ENCODE results near the gene ABR. TPM values are rescaled to one million over a fixed set of nuclear protein-coding genes. Genes with fewer than 3 reads are reported as not detected.

Gene ABR
- total RNA-seq, 6 experiments from 2014 or later, result 49.3 to 58.4 (median 54.4) TPM

DNA sequence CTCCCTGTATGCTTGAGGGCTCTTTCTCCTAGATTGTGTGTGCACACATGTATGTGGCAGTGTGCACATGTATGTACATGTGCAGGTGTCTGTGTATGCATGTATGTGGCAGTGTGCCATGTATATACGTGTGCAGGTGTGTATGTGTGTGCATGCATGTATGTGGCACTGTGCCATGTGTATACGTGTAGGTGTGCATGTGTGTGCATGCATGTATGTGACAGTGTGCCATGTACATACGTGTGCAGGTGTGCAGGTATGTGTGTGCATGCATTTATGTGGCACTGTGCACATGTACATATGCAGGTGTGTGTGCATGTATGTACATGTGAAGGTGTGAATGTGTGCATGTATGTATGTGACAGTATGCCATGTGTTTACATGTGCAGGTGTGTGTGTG is 46.5 kb upstream of the ABR start:
- Mint-ChIP-seq H3K36me3 (ENCODE audit: low read depth) (no peaks in the 10 kb centered on the region), H3K9me3 (peaks cover 2% of the 10 kb centered on the region; the same call in 1 of the 2 replicates), H3K27ac (no peak overlapping the region), H3K4me1 (ENCODE audit: low read depth) (0 out of 2 replicates have a peak, but pooled peaks cover 5% of the 10 kb centered on the region), H3K4me3 (no peak overlapping the region), H3K27me3 (ENCODE audit: insufficient read depth) (peaks cover 54% of the 10 kb centered on the region)
- DNase-seq, result no peak
- TF ChIP-seq CTCF (IDR thresholded peaks at IDR 0.05), result no peak

GRCh38 chr17:1224330-1224729 is 44.5 kb upstream of the ABR start:
- Mint-ChIP-seq H3K4me1 (ENCODE audit: low read depth) (0 out of 2 replicates have a peak, but pooled peaks cover 5% of the 10 kb centered on the region), H3K27ac (no peak overlapping the region), H3K9me3 (peaks cover 5% of the 10 kb centered on the region; the same call in 1 of the 2 replicates), H3K36me3 (ENCODE audit: low read depth) (no peaks in the 10 kb centered on the region), H3K4me3 (no peak overlapping the region), H3K27me3 (ENCODE audit: insufficient read depth) (peaks cover 51% of the 10 kb centered on the region)
- DNase-seq, result no peak
- TF ChIP-seq CTCF (IDR thresholded peaks at IDR 0.05), result no peak

DNA sequence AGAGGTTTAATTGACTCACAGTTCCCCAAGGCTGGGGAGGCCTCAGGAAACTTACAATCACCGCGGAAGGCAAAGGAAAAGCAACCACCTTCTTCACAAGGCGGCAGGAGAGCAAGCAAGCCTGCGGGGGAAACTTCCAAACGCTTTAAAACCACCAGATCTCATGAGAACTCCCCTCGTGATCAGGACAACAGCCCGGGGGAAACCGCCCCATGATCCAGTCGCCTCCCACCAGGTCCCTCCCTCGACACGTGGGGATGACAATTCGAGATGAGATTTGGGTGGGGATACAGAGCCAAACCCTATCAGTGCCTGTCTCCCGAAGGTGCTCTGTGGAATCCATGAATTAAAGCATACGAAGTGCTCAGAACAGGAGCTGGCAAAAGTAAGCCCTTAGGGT is 43.9 kb upstream of the ABR start:
- H3K36me3 Mint-ChIP-seq (ENCODE audit: low read depth), result no peaks in the 10 kb centered on the region
- H3K4me1 Mint-ChIP-seq (ENCODE audit: low read depth), result 0 out of 2 replicates have a peak, but pooled peaks cover 5% of the 10 kb centered on the region
- TF ChIP-seq CTCF (IDR thresholded peaks at IDR 0.05), result no peak
- DNase-seq, result no peak
- peaks cover 51% of the 10 kb centered on the region for H3K27me3 Mint-ChIP-seq (ENCODE audit: insufficient read depth)
- no peak overlapping the region for H3K4me3 Mint-ChIP-seq
- no peak overlapping the region for H3K27ac Mint-ChIP-seq
- peaks cover 5% of the 10 kb centered on the region; the same call in 1 of the 2 replicates for H3K9me3 Mint-ChIP-seq

GRCh38 chr17:1222321-1222720 is 42.5 kb upstream of the ABR start:
- Mint-ChIP-seq H3K27me3 (ENCODE audit: insufficient read depth) (peaks cover 54% of the 10 kb centered on the region), H3K9me3 (peaks cover 5% of the 10 kb centered on the region; the same call in 1 of the 2 replicates), H3K4me1 (ENCODE audit: low read depth) (no peaks in the 10 kb centered on the region), H3K36me3 (ENCODE audit: low read depth) (no peaks in the 10 kb centered on the region), H3K4me3 (no peak overlapping the region), H3K27ac (no peak overlapping the region)
- no peak for DNase-seq
- no peak for TF ChIP-seq CTCF (IDR thresholded peaks at IDR 0.05)

DNA sequence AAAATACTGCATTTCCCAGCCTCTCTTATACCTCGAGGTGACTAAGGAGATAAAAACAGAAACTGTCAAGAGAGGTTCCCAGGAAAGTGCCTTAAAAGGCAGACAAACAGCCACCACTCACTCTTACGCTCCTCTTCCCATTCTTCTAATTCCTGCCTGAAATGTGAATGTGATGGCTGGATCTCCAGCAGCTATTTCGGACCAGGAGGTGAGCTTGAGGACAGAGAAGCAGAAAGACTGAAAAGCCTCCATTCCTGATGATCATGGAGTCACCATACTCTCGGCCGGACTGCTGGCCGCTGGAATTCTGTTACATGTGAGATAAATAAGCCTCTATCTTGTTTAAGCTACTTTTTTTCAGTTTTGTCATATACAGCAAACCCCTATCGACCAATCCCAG is 41.4 kb upstream of the ABR start:
- H3K4me3 Mint-ChIP-seq, result no peak overlapping the region
- H3K27me3 Mint-ChIP-seq (ENCODE audit: insufficient read depth), result peaks cover 58% of the 10 kb centered on the region
- H3K27ac Mint-ChIP-seq, result no peak overlapping the region
- H3K9me3 Mint-ChIP-seq, result peaks cover 5% of the 10 kb centered on the region; the same call in 1 of the 2 replicates
- H3K36me3 Mint-ChIP-seq (ENCODE audit: low read depth), result no peaks in the 10 kb centered on the region
- H3K4me1 Mint-ChIP-seq (ENCODE audit: low read depth), result no peaks in the 10 kb centered on the region
- no peak for TF ChIP-seq CTCF (IDR thresholded peaks at IDR 0.05)
- DNase-seq, result no peak

DNA sequence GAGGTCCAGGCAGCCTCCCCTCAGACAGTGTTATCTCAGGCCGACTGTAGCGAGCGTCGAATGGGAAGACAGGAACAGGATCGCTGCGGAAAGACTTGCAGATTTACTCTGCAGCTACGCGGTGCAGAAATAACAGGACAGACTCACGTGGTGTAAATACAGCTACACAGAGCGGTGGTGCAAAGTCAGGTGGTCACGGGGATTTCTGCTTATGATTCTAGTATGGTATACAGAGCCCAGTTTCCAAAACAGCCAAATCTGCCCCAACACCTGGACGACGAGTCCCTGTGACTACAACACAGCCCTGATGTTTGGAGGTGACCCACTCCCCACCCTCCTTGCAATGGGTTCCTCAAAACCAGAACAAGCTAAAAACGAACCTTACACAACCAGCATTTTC is 40.6 kb upstream of the ABR start:
- no peak overlapping the region for H3K27ac Mint-ChIP-seq
- no peaks in the 10 kb centered on the region for H3K4me1 Mint-ChIP-seq (ENCODE audit: low read depth)
- H3K36me3 Mint-ChIP-seq (ENCODE audit: low read depth), result no peaks in the 10 kb centered on the region
- peaks cover 5% of the 10 kb centered on the region; the same call in 1 of the 2 replicates for H3K9me3 Mint-ChIP-seq
- no peak for TF ChIP-seq CTCF (IDR thresholded peaks at IDR 0.05)
- peaks cover 54% of the 10 kb centered on the region for H3K27me3 Mint-ChIP-seq (ENCODE audit: insufficient read depth)
- H3K4me3 Mint-ChIP-seq, result no peak overlapping the region
- DNase-seq, result no peak

All from HFFc6 (cell line).